ENCODE data around the gene SH3RF3.

SH3RF3 gene

GRCh38 chr2:109435901-109436598, 307.0 kb downstream of the SH3RF3 start:
- TF ChIP-seq CTCF (IDR thresholded peaks at IDR 0.05; ENCODE audit: borderline replicate concordance, insufficient read depth, low read depth, low read length), result no peak
- H3K4me3 ChIP-seq (ENCODE audit: low read depth, low read length), result no peak overlapping the region

- TF ChIP-seq CTCF (IDR thresholded peaks at IDR 0.05; ENCODE audit: borderline replicate concordance, insufficient read depth, low read depth, low read length), result no peak
- H3K4me3 ChIP-seq (ENCODE audit: low read depth, low read length), result no peak overlapping the region
Observed at GRCh38 chr2:109436610-109437225, 307.7 kb downstream of the SH3RF3 start.

- TF ChIP-seq CTCF (IDR thresholded peaks at IDR 0.05; ENCODE audit: borderline replicate concordance, insufficient read depth, low read depth, low read length), result no peak
- H3K4me3 ChIP-seq (ENCODE audit: low read depth, low read length), result no peak overlapping the region
Observed at GRCh38 chr2:109437325-109438090, 308.5 kb downstream of the SH3RF3 start.

GRCh38 chr2:109438146-109438545, 309.1 kb downstream of the SH3RF3 start:
- no peak overlapping the region for H3K4me3 ChIP-seq (ENCODE audit: low read depth, low read length)
- TF ChIP-seq CTCF (IDR thresholded peaks at IDR 0.05; ENCODE audit: borderline replicate concordance, insufficient read depth, low read depth, low read length), result no peak

GRCh38 chr2:109438773-109439389, 309.9 kb downstream of the SH3RF3 start:
- no peak for TF ChIP-seq CTCF (IDR thresholded peaks at IDR 0.05; ENCODE audit: borderline replicate concordance, insufficient read depth, low read depth, low read length)
- no peak overlapping the region for H3K4me3 ChIP-seq (ENCODE audit: low read depth, low read length)

- no peak overlapping the region for H3K4me3 ChIP-seq (ENCODE audit: low read depth, low read length)
- no peak for TF ChIP-seq CTCF (IDR thresholded peaks at IDR 0.05; ENCODE audit: borderline replicate concordance, insufficient read depth, low read depth, low read length)
Observed at GRCh38 chr2:109439390-109439786, 310.4 kb downstream of the SH3RF3 start.
